HepG2 (cell line): Measurements from ENCODE around the gene ADAM19. TPM values are rescaled to one million over a fixed set of nuclear protein-coding genes. Genes with fewer than 3 reads are reported as not detected.

ENCODE experiments used
- ATAC-seq: fragments of 200-7000 bp; cut with Tn5 transposase; 3 replicates; pipeline ENCODE4 v1.9.1; 2020; ENCODE audit warnings: mild to moderate bottlenecking, moderate library complexity
- BruUV-seq: library from RNA; stranded (reverse); fragments of 400-500 nt; replicated peaks from 2 replicates; lab custom pipeline; 2021; lab: Mats Ljungman, UMichigan
- CTCF ChIA-PET: fragments of 300-600 bp; formaldehyde crosslinking; extraction: SDS; loops from one replicate; lab custom pipeline; 2021; ENCODE audit warnings: low total read pairs, inconsistent platforms, low intra/inter-chr PET ratio; lab: Yijun Ruan, JAX
- POLR2A ChIA-PET: fragments of 350-600 bp; sonication (Branson Sonifier 250); formaldehyde crosslinking; loops from one replicate; lab custom pipeline; 2020; ENCODE audit warnings: antibody characterized with exemption, inconsistent platforms; lab: Yijun Ruan, JAX
- DNase-seq: peaks from one replicate; pipeline ENCODE4 v3.0.0-alpha.2; 2015; ENCODE audit warnings: low spot score
- FAIRE-seq: peaks from 3 replicates; lab custom pipeline; 2011; peaks lifted over from hg19 to GRCh38; lab: Jason Lieb, UNC
- H2AFZ ChIP-seq: one replicate; pipeline ENCODE4 v1.6.1; 2011; ENCODE audit warnings: low read length, inconsistent platforms
- H3K27ac ChIP-seq: fragments of 300-600 bp; 3 replicates; pipeline ENCODE4 v1.8.0; 2011; ENCODE audit warnings: mixed run types, mild to moderate bottlenecking, mixed read lengths, low read length, inconsistent platforms; ENCODE audit not compliant: insufficient read depth; ENCODE audit errors: extremely low read length
- H3K27me3 ChIP-seq, 2 experiments: fragments of 200-600 bp in 1 of 2; 2 replicates in 1 of 2; 3 replicates in 1 of 2; pipeline versions ENCODE4 v1.6.0 to v1.8.0; 2011; ENCODE audit warnings: low read length in 2 of 2, mild to moderate bottlenecking in 2 of 2, moderate library complexity in 2 of 2, inconsistent platforms in 1 of 2; ENCODE audit not compliant: insufficient read depth in 2 of 2, control insufficient read depth in 1 of 2
- H3K36me3 ChIP-seq, 2 experiments: fragments of 200-600 bp in 1 of 2; replicated peaks in 1 of 2; 2 replicates in 1 of 2; 3 replicates in 1 of 2; pipeline versions ENCODE4 v1.5.1 to v1.8.0; 2011; ENCODE audit warnings: low read length in 2 of 2, inconsistent platforms in 1 of 2; ENCODE audit not compliant: insufficient read depth in 2 of 2, control insufficient read depth in 1 of 2
- H3K4me1 ChIP-seq: 2 replicates; pipeline ENCODE4 v1.5.1; 2012; ENCODE audit warnings: low read length, inconsistent platforms; ENCODE audit not compliant: insufficient read depth
- H3K4me2 ChIP-seq: 2 replicates; pipeline ENCODE4 v1.6.0; 2011; ENCODE audit warnings: low read depth, low read length, inconsistent platforms
- H3K4me3 ChIP-seq, 3 experiments: fragments of 200-600 bp in 1 of 3; sonication (generic), shearing (Covaris generic) in 1 of 3; replicated peaks in 1 of 3; 2 replicates each; pipeline ENCODE4 v1.5.1; 2011 to 2016; ENCODE audit warnings: low read length in 3 of 3, inconsistent platforms in 2 of 3, low read depth in 2 of 3, mild to moderate bottlenecking in 2 of 3, control low read depth in 1 of 3, mixed read lengths in 1 of 3; ENCODE audit not compliant: insufficient read depth in 1 of 3
- H3K79me2 ChIP-seq: one replicate; pipeline ENCODE4 v1.6.1; 2011; ENCODE audit warnings: low read length, inconsistent platforms; ENCODE audit not compliant: insufficient read depth
- H3K9ac ChIP-seq: 2 replicates; pipeline ENCODE4 v1.6.0; 2011; ENCODE audit warnings: mild to moderate bottlenecking, low read depth, low read length, inconsistent platforms; ENCODE audit not compliant: insufficient read depth
- H3K9me3 ChIP-seq: 2 replicates; pipeline ENCODE4 v1.5.1; 2012; ENCODE audit warnings: mild to moderate bottlenecking, low read length
- H4K20me1 ChIP-seq: 2 replicates; pipeline ENCODE4 v1.6.0; 2011; ENCODE audit warnings: inconsistent platforms, mild to moderate bottlenecking, low read length, moderate library complexity; ENCODE audit not compliant: insufficient read depth
- ELF3 ChIP-seq: IDR thresholded peaks from 2 replicates; pipeline ENCODE4 v1.6.1; 2016; ENCODE audit warnings: missing genetic modification reagents, missing compliant biosample characterization
- HOXA7 ChIP-seq: sonication (generic); formaldehyde crosslinking; IDR thresholded peaks from 2 replicates; pipeline ENCODE4 v1.8.1; 2022; ENCODE audit warnings: mild to moderate bottlenecking, missing genetic modification reagents, moderate library complexity
- MLLT10 ChIP-seq: sonication (generic); formaldehyde crosslinking; IDR thresholded peaks from 2 replicates; pipeline ENCODE4 v1.4.0; 2020; ENCODE audit warnings: missing genetic modification reagents
- NFAT5 ChIP-seq: sonication (generic); formaldehyde crosslinking; IDR thresholded peaks from 2 replicates; pipeline ENCODE4 v1.4.0; 2020; ENCODE audit warnings: missing genetic modification reagents
- NPAS2 ChIP-seq: sonication (generic); formaldehyde crosslinking; IDR thresholded peaks from 2 replicates; pipeline ENCODE4 v1.8.0; 2022; ENCODE audit warnings: mild to moderate bottlenecking, missing genetic modification reagents, borderline replicate concordance
- ONECUT2 ChIP-seq: sonication (generic); formaldehyde crosslinking; IDR thresholded peaks from 2 replicates; pipeline ENCODE4 v1.4.0; 2020; ENCODE audit warnings: missing genetic modification reagents
- SIN3B ChIP-seq: fragments of 150-350 bp; IDR thresholded peaks from 2 replicates; pipeline ENCODE4 v1.6.1; 2014; ENCODE audit warnings: low read length
- SMC3 ChIP-seq: IDR thresholded peaks from 2 replicates; pipeline ENCODE4 v1.6.1; 2011; ENCODE audit warnings: low read length, improper control_type of control experiment
- ZKSCAN8 ChIP-seq: IDR thresholded peaks from 2 replicates; pipeline ENCODE4 v1.6.1; 2016; ENCODE audit warnings: borderline replicate concordance, missing genetic modification reagents, missing compliant biosample characterization
- ZNF101 ChIP-seq: sonication (generic); formaldehyde crosslinking; IDR thresholded peaks from 2 replicates; pipeline ENCODE4 v1.4.0; 2020; ENCODE audit warnings: mild to moderate bottlenecking, low read depth, missing genetic modification reagents, borderline replicate concordance
- ZNF496 ChIP-seq: sonication (generic); formaldehyde crosslinking; IDR thresholded peaks from 2 replicates; pipeline ENCODE4 v1.8.1; 2023; ENCODE audit warnings: mild to moderate bottlenecking, moderate library complexity, missing genetic modification reagents; ENCODE audit not compliant: insufficient replicate concordance
- ZNF75D ChIP-seq: sonication (generic); formaldehyde crosslinking; IDR thresholded peaks from 2 replicates; pipeline ENCODE4 v1.8.1; 2023; ENCODE audit warnings: missing genetic modification reagents, mild to moderate bottlenecking, borderline replicate concordance
- ZNF773 ChIP-seq: sonication (generic); formaldehyde crosslinking; IDR thresholded peaks from 2 replicates; pipeline ENCODE4 v1.4.0; 2020; ENCODE audit warnings: missing genetic modification reagents, borderline replicate concordance
- WGBS: methylation state at CpG from one replicate; pipeline ENCODE4 v1.1.6; 2017; ENCODE audit warnings: low lambda C conversion rate; 5-methylcytosine and 5-hydroxymethylcytosine counted together
- in situ Hi-C: cut with HindIII; loops from 2 replicates; pipeline ENCODE4 v1.10.0; 2017; ENCODE audit warnings: low pct_unique_long_range_greater_than_20kb; ENCODE audit not compliant: extremely low pct_ligation_motif_present
- intact Hi-C: fragments of 100-400 bp; cut with micrococcal nuclease; formaldehyde crosslinking; loops from one replicate; pipeline ENCODE4 v1.10.0; 2022; ENCODE audit not compliant: unreplicated experiment
- polyA plus RNA-seq, 8 experiments: library from polyadenylated mRNA; depleted of rRNA in 3 of 8; stranded (reverse) in 7 of 8; unstranded in 1 of 8; fragments of >200 nt; fragmentation: Illumina TruSeq in 4 of 8; extraction: Trizol in 4 of 8; gene quantifications; 2 replicates each; pipeline versions ENCODE4 v1.2.1 to v1.2.3, GENCODE V29; 2011 to 2016; ENCODE audit warnings: low read depth in 4 of 8, missing spikeins in 1 of 8, mixed read lengths in 1 of 8; ENCODE audit not compliant: insufficient read depth in 1 of 8
- total RNA-seq, 5 experiments: library from RNA; depleted of rRNA; stranded (reverse); fragments of >200 nt; fragmentation: Illumina TruSeq; extraction: Trizol; gene quantifications; 2 replicates each; pipeline ENCODE4 v1.2.3, GENCODE V29; 2016; ENCODE audit warnings: low read depth in 1 of 5
- TF ChIP-seq, protein P1 (sequence below): sonication (generic); formaldehyde crosslinking; conservative IDR thresholded peaks from 2 replicates; pipeline ENCODE4 v1.8.0; 2022; ENCODE audit warnings: missing genetic modification reagents

Gene ADAM19
- total and polyA plus RNA-seq, 2 of the 13 experiments (the other 11 are each of a cell fraction or from before 2014, with no cell fraction given), result 0.38 to 0.74 TPM

GRCh38 chr5:157624144-157624543 is 48.6 kb upstream of the ADAM19 start:
- ChIA-PET CTCF (no interaction called here), POLR2A (no interaction called here)
- H4K20me1 ChIP-seq, result no peaks in the 10 kb centered on the region
- H3K79me2 ChIP-seq, result no peaks in the 10 kb centered on the region
- no peak overlapping the region for H3K27ac ChIP-seq
- intact Hi-C loops (no loop called here), in situ Hi-C loops (no loop called here)
- no peak overlapping the region for H3K4me3 ChIP-seq
- BruUV-seq, result no TSS peak
- DNase-seq (no peak), FAIRE-seq (no peak), ATAC-seq (no peak)
- 2% methylated on average over 2 of the region's 2 CpGs for WGBS
- H3K9ac ChIP-seq, result no peak overlapping the region
- no peaks in the 10 kb centered on the region for H3K4me1 ChIP-seq
- no peaks in the 10 kb centered on the region for H3K9me3 ChIP-seq
- H2AFZ ChIP-seq, result no peak overlapping the region
- no peak overlapping the region for H3K4me2 ChIP-seq
- no peak for TF ChIP-seq SIN3B
- TF ChIP-seq, protein P1, sequence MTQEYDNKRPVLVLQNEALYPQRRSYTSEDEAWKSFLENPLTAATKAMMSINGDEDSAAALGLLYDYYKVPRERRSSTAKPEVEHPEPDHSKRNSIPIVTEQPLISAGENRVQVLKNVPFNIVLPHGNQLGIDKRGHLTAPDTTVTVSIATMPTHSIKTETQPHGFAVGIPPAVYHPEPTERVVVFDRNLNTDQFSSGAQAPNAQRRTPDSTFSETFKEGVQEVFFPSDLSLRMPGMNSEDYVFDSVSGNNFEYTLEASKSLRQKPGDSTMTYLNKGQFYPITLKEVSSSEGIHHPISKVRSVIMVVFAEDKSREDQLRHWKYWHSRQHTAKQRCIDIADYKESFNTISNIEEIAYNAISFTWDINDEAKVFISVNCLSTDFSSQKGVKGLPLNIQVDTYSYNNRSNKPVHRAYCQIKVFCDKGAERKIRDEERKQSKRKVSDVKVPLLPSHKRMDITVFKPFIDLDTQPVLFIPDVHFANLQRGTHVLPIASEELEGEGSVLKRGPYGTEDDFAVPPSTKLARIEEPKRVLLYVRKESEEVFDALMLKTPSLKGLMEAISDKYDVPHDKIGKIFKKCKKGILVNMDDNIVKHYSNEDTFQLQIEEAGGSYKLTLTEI (CRISPR knock-in tag), result no peak
- TF ChIP-seq ZNF75D (CRISPR knock-in tag), result no peak
- TF ChIP-seq ZKSCAN8 (CRISPR knock-in tag), result no peak
- TF ChIP-seq NPAS2 (CRISPR knock-in tag), result no peak
- TF ChIP-seq ELF3 (CRISPR knock-in tag), result no peak
- TF ChIP-seq SMC3, result no peak
- no peak for TF ChIP-seq ONECUT2
- TF ChIP-seq ZNF101 (CRISPR knock-in tag), result no peak
- no peak for TF ChIP-seq ZNF773 (CRISPR knock-in tag)
- no peak for TF ChIP-seq HOXA7 (CRISPR knock-in tag)
- no peak for TF ChIP-seq MLLT10 (CRISPR knock-in tag)
- no peak for TF ChIP-seq NFAT5 (CRISPR knock-in tag)
- no peak for TF ChIP-seq ZNF496 (CRISPR knock-in tag)
- H3K36me3 ChIP-seq, result no peaks in the 10 kb centered on the region
- H3K27me3 ChIP-seq, result no peaks in the 10 kb centered on the region
